H1 (cell line): ENCODE results near the gene LRRC61. TPM values are rescaled to one million over a fixed set of nuclear protein-coding genes. Genes with fewer than 3 reads are reported as not detected.

Source experiments
- ASH2L ChIP-seq: fragments of 200-600, 300-600 bp; sonication (generic); IDR thresholded peaks from one replicate; pipeline ENCODE4 v1.7.1; 2017; ENCODE audit warnings: low read length
- E2F6 ChIP-seq: IDR thresholded peaks from 2 replicates; pipeline ENCODE4 v1.6.1; 2012; ENCODE audit warnings: inconsistent platforms
- FOSL1 ChIP-seq: IDR thresholded peaks from 2 replicates; pipeline ENCODE4 v1.6.1; 2011; ENCODE audit warnings: mild to moderate bottlenecking, low read depth, low read length, moderate library complexity; ENCODE audit not compliant: insufficient read depth
- GTF2F1 ChIP-seq: IDR thresholded peaks from 2 replicates; pipeline ENCODE4 v1.6.1; 2012; ENCODE audit warnings: low read depth, low read length, improper control_type of control experiment, borderline replicate concordance
- HDAC2 ChIP-seq, 2 experiments: fragments of 300-600 bp in 1 of 2; sonication (generic) in 1 of 2; IDR thresholded peaks; 2 replicates each; pipeline ENCODE4 v1.6.1; 2011 to 2012; ENCODE audit warnings: low read depth in 2 of 2, low read length in 2 of 2, mild to moderate bottlenecking in 2 of 2, moderate library complexity in 2 of 2, borderline replicate concordance in 1 of 2, inconsistent platforms in 1 of 2
- KDM4A ChIP-seq: IDR thresholded peaks from one replicate; pipeline ENCODE4 v1.7.1; 2012; ENCODE audit warnings: low read depth, mild to moderate bottlenecking, moderate library complexity, low read length, inconsistent platforms; ENCODE audit not compliant: severe bottlenecking
- RAD21 ChIP-seq, 2 experiments: IDR thresholded peaks in 1 of 2; conservative IDR thresholded peaks in 1 of 2; 2 replicates each; pipeline ENCODE4 v1.6.1; 2011; ENCODE audit warnings: low read depth in 2 of 2, low read length in 2 of 2, improper control_type of control experiment in 1 of 2, inconsistent platforms in 1 of 2, mild to moderate bottlenecking in 1 of 2, moderate library complexity in 1 of 2
- RBBP5 ChIP-seq: IDR thresholded peaks from 2 replicates; pipeline ENCODE4 v1.7.1; 2012; ENCODE audit warnings: low read depth, mild to moderate bottlenecking, inconsistent platforms, low read length, moderate library complexity, borderline replicate concordance
- RXRA ChIP-seq: IDR thresholded peaks from 2 replicates; pipeline ENCODE4 v1.6.1; 2011; ENCODE audit warnings: low read depth, mild to moderate bottlenecking, low read length, moderate library complexity; ENCODE audit not compliant: insufficient read depth
- ZNF274 ChIP-seq: IDR thresholded peaks from 2 replicates; pipeline ENCODE4 v1.7.0; 2012; ENCODE audit warnings: low read length, borderline replicate concordance; ENCODE audit errors: extremely low read depth
- polyA plus RNA-seq, 7 experiments: library from polyadenylated mRNA; depleted of rRNA in 3 of 7; stranded (reverse) in 5 of 7; unstranded in 2 of 7; fragments of >200 nt in 5 of 7; fragments of 200-250 nt in 2 of 7; gene quantifications; 1 replicate in 5 of 7; 2 replicates in 1 of 7; 4 replicates in 1 of 7; pipeline versions ENCODE4 v1.2.1 to v1.2.3, GENCODE V29; 2011 to 2013; ENCODE audit warnings: missing spikeins in 2 of 7, mixed read lengths in 2 of 7
- total RNA-seq: library from RNA; stranded (reverse); fragmentation: NEBNext Ultra II Directional; extraction: Animal tissue kit (Norgen Biotek cat#: 25700); gene quantifications from 2 replicates; pipeline ENCODE4 v1.2.1, GENCODE V29; 2021

Gene LRRC61
- total and polyA plus RNA-seq, 2 of the 8 experiments (the other 6 are each of a cell fraction or from before 2014, with no cell fraction given): 0.73 to 44.8 TPM

- 0 out of 4 replicates have a peak, but pooled peaks of 1 of the 2 experiments have one; percentile 12 for TF ChIP-seq HDAC2 (IDR thresholded peaks at IDR 0.05; ENCODE audit: borderline replicate concordance in 1 of 2, low read depth in 2 of 2, low read length in 2 of 2)
- no peak for TF ChIP-seq RXRA
- peak; percentile 34 for TF ChIP-seq KDM4A
- no peak for TF ChIP-seq RAD21 (IDR thresholded peaks at IDR 0.05 in 1 of 2, conservative IDR thresholded peaks at IDR 0.05 in 1 of 2; ENCODE audit: low read depth in 2 of 2, low read length in 2 of 2)
- TF ChIP-seq ZNF274: no peak
- no peak for TF ChIP-seq E2F6
- TF ChIP-seq FOSL1: no peak
- TF ChIP-seq GTF2F1: no peak
- TF ChIP-seq ASH2L: peak; percentile 32
- TF ChIP-seq RBBP5: no peak
Observed at GRCh38 chr7:150340875-150341262, 17.7 kb downstream of the LRRC61 start (continued).
